K562 (cell line): ENCODE data around the gene BLCAP. TPM values are rescaled to one million over a fixed set of nuclear protein-coding genes. Genes with fewer than 3 reads are reported as not detected.

Experiments used
- ATAC-seq: fragments of 200-7000 bp; cut with Tn5 transposase; 3 replicates; pipeline ENCODE4 v1.9.1; 2020; ENCODE audit warnings: moderate library complexity
- BruUV-seq: library from RNA; stranded (reverse); fragments of 400-500 nt; replicated peaks from 2 replicates; lab custom pipeline; 2021; lab: Mats Ljungman, UMichigan
- CTCF ChIA-PET: fragments of 300-600 bp; formaldehyde crosslinking; extraction: SDS; loops from one replicate; lab custom pipeline; 2021; ENCODE audit warnings: low intra/inter-chr PET ratio; lab: Yijun Ruan, JAX
- POLR2A ChIA-PET: fragments of 300-600, 350-650 bp; sonication (Branson Sonifier 250); formaldehyde crosslinking; extraction: SDS; loops from one replicate; lab custom pipeline; 2021; ENCODE audit warnings: antibody characterized with exemption, inconsistent platforms; lab: Yijun Ruan, JAX
- DNase-seq, 4 experiments: peaks; one replicate each; pipeline versions ENCODE4 v3.0.0 to v3.0.0-alpha.2; 2011 to 2018; ENCODE audit warnings: low spot score in 3 of 4, mixed read lengths in 3 of 4; ENCODE audit errors: extremely low read depth in 1 of 4
- FAIRE-seq: peaks from 2 replicates; lab custom pipeline; 2011; peaks lifted over from hg19 to GRCh38; lab: Jason Lieb, UNC
- H2AFZ ChIP-seq: 2 replicates; pipeline ENCODE4 v1.6.0; 2011; ENCODE audit warnings: low read depth, low read length, control low read depth, inconsistent platforms
- H3K27ac ChIP-seq: fragments of 200-600 bp; 3 replicates; pipeline ENCODE4 v1.8.0; 2011; ENCODE audit warnings: low read depth, mild to moderate bottlenecking, control low read depth, inconsistent platforms, low read length, moderate library complexity, mixed read lengths; ENCODE audit errors: extremely low read depth
- H3K27me3 ChIP-seq, 2 experiments: fragments of 300-600 bp in 1 of 2; 2 replicates in 1 of 2; 3 replicates in 1 of 2; pipeline versions ENCODE4 v1.6.0 to v1.8.0; 2011; ENCODE audit warnings: inconsistent platforms in 2 of 2, low read length in 2 of 2, mild to moderate bottlenecking in 1 of 2, mixed read lengths in 1 of 2, moderate library complexity in 1 of 2; ENCODE audit not compliant: control insufficient read depth in 2 of 2, insufficient read depth in 2 of 2
- H3K36me3 ChIP-seq: fragments of 300-600 bp; 3 replicates; pipeline ENCODE4 v1.8.0; 2011; ENCODE audit warnings: mild to moderate bottlenecking, low read length, inconsistent platforms; ENCODE audit not compliant: control insufficient read depth, insufficient read depth
- H3K4me1 ChIP-seq, 2 experiments: fragments of 200-600 bp in 1 of 2; replicated peaks in 1 of 2; 2 replicates in 1 of 2; 3 replicates in 1 of 2; pipeline versions ENCODE4 v1.5.1 to v1.8.0; 2011; ENCODE audit warnings: inconsistent platforms in 2 of 2, low read length in 2 of 2, mild to moderate bottlenecking in 1 of 2, mixed read lengths in 1 of 2, moderate library complexity in 1 of 2; ENCODE audit not compliant: control insufficient read depth in 2 of 2, insufficient read depth in 2 of 2
- H3K4me2 ChIP-seq: 2 replicates; pipeline ENCODE4 v1.6.1; 2011; ENCODE audit warnings: low read length, control low read depth, inconsistent platforms, mixed read lengths; ENCODE audit not compliant: insufficient read depth
- H3K4me3 ChIP-seq: fragments of 200-600 bp; sonication (generic), shearing (Covaris generic); 2 replicates; pipeline ENCODE4 v1.5.1; 2016; ENCODE audit warnings: control low read depth, inconsistent platforms
- H3K79me2 ChIP-seq: fragments of 200-600 bp; 3 replicates; pipeline ENCODE4 v1.8.0; 2011; ENCODE audit warnings: low read length, inconsistent platforms; ENCODE audit not compliant: control insufficient read depth, insufficient read depth
- H3K9ac ChIP-seq, 2 experiments: 2 replicates each; pipeline versions ENCODE4 v1.6.0 to v1.6.1; 2011; ENCODE audit warnings: low read depth in 2 of 2, low read length in 2 of 2, control low read depth in 1 of 2, inconsistent platforms in 1 of 2, mild to moderate bottlenecking in 1 of 2, mixed read lengths in 1 of 2; ENCODE audit not compliant: insufficient read depth in 1 of 2
- H3K9me1 ChIP-seq: one replicate; pipeline ENCODE4 v1.6.0; 2011; ENCODE audit warnings: inconsistent platforms, mild to moderate bottlenecking, low read length, moderate library complexity; ENCODE audit not compliant: control insufficient read depth, insufficient read depth
- H3K9me3 ChIP-seq: replicated peaks from 2 replicates; pipeline ENCODE4 v1.5.1; 2011; ENCODE audit warnings: low read depth, low read length, inconsistent platforms; ENCODE audit not compliant: control insufficient read depth, insufficient read depth
- H4K20me1 ChIP-seq: replicated peaks from 2 replicates; pipeline ENCODE4 v1.6.1; 2011; ENCODE audit warnings: low read length, inconsistent platforms, mixed read lengths; ENCODE audit not compliant: control insufficient read depth, insufficient read depth
- ARHGAP35 ChIP-seq: fragments of 450-650 bp; IDR thresholded peaks from 2 replicates; pipeline ENCODE4 v1.6.1; 2018; ENCODE audit not compliant: partially characterized antibody
- GATAD2A ChIP-seq: fragments of 450-650 bp; IDR thresholded peaks from 2 replicates; pipeline ENCODE4 v1.6.1; 2017
- HOMEZ ChIP-seq: fragments of 250-450 bp; sonication (Bioruptor Pico); IDR thresholded peaks from 2 replicates; pipeline ENCODE4 v1.4.0; 2020; ENCODE audit warnings: mild to moderate bottlenecking, moderate library complexity
- PCBP2 ChIP-seq: fragments of 200-400 bp; formaldehyde crosslinking; IDR thresholded peaks from 2 replicates; pipeline ENCODE4 v1.6.1; 2018; ENCODE audit warnings: low read length, low read depth, mild to moderate bottlenecking, moderate library complexity; ENCODE audit not compliant: poor library complexity, severe bottlenecking
- SMAD4 ChIP-seq: fragments of 250-450 bp; sonication (Bioruptor Pico); conservative IDR thresholded peaks from 2 replicates; pipeline ENCODE4 v1.8.0; 2021; ENCODE audit warnings: inconsistent platforms, mild to moderate bottlenecking, moderate library complexity
- SP1 ChIP-seq: sonication (generic); formaldehyde crosslinking; IDR thresholded peaks from 2 replicates; pipeline ENCODE4 v1.8.1; 2022; ENCODE audit warnings: mild to moderate bottlenecking, missing genetic modification reagents
- WGBS: fragments of 100-300 bp; shearing (Covaris generic); methylation state at CpG from one replicate; pipeline ENCODE4 v1.1.6; 2016; ENCODE audit warnings: low coverage, mixed read lengths; ENCODE audit not compliant: insufficient coverage; ENCODE audit errors: missing lambda C conversion rate; 5-methylcytosine and 5-hydroxymethylcytosine counted together
- in situ Hi-C: fragments of 300-500 bp; cut with MboI; formaldehyde crosslinking; loops from 4 replicates; pipeline ENCODE4 v1.15.0; 2018; ENCODE audit warnings: inconsistent platforms, mixed read lengths
- intact Hi-C: fragments of 100-400 bp; cut with micrococcal nuclease; formaldehyde crosslinking; loops from 2 replicates; pipeline ENCODE4 v1.14.2; 2022
- polyA plus RNA-seq, 8 experiments: library from polyadenylated mRNA; depleted of rRNA in 4 of 8; stranded (reverse) in 5 of 8; unstranded in 3 of 8; fragments of >200 nt; fragmentation: Nextera tagmentation in 2 of 8; fragmentation: Illumina TruSeq in 1 of 8; extraction: Ambion mirVana in 2 of 8; extraction: Trizol in 1 of 8; gene quantifications; 2 replicates each; pipeline versions ENCODE4 v1.2.1 to v1.2.3, GENCODE V29; 2011 to 2014; ENCODE audit warnings: inconsistent platforms in 1 of 8, missing spikeins in 1 of 8
- total RNA-seq, 7 experiments: library from RNA; depleted of rRNA in 6 of 7; stranded (reverse); fragments of >200 nt in 6 of 7; fragmentation: Illumina TruSeq in 2 of 7; extraction: Trizol in 2 of 7; gene quantifications; 2 replicates each; pipeline versions ENCODE4 v1.2.1 to v1.2.3, GENCODE V29; 2011 to 2021; ENCODE audit warnings: low replicate concordance in 1 of 7

The BLCAP gene
- total and polyA plus RNA-seq, 9 of the 15 experiments (the other 6 are each of a cell fraction or from before 2014, with no cell fraction given): 16.9 to 41.5 (median 27.6) TPM

GRCh38 chr20:37515876-37516275 lies 11.8 kb downstream of the BLCAP start:
- Histone ChIP-seq H3K79me2 (no peaks in the 10 kb centered on the region; the same call in 2 of the 3 replicates), H3K9me1 (no peaks in the 10 kb centered on the region), H2AFZ (no peak overlapping the region)
- no peak for DNase-seq
- CTCF ChIA-PET: no interaction called here
- in situ Hi-C loops: no loop called here
- TF ChIP-seq ARHGAP35 (no peak), PCBP2 (no peak), HOMEZ (CRISPR knock-in tag) (no peak), SMAD4 (CRISPR knock-in tag) (no peak), GATAD2A (no peak), SP1 (CRISPR knock-in tag) (no peak)
- TF ChIP-seq, all 486 proteins: peak for 0
- Histone ChIP-seq H3K9ac (no peak overlapping the region), H3K4me1 (peaks cover 0 to 5% of the 10 kb centered on the region in 2 experiments; a peak in 1 of 5 replicates), H3K36me3 (peaks cover 21% of the 10 kb centered on the region; the same call in 1 of the 3 replicates), H4K20me1 (peaks cover 3% of the 10 kb centered on the region; the same call in 1 of the 2 replicates), H3K27me3 (no peaks in the 10 kb centered on the region), H3K4me2 (no peak overlapping the region), H3K27ac (no peak overlapping the region), H3K4me3 (no peak overlapping the region), H3K9me3 (no peaks in the 10 kb centered on the region)
- ATAC-seq (no peak), FAIRE-seq (no peak)
- BruUV-seq: no TSS peak
- WGBS: 85% methylated on average over 4 of the region's 4 CpGs
- intact Hi-C loops: no loop called here
- POLR2A ChIA-PET: interaction anchor here (1.5 kb wide), 1 partner anchor 10 kb away, joined by 4 read pairs; no protein-coding TSS in a partner anchor
